ENCODE results near the gene QPRT.
"Not testable (repeated sequence)": the region's sequence is repeated elsewhere in the genome, so short reads cannot be mapped to it uniquely, and the experiment has no call there.

The QPRT gene

GRCh38 chr16:29663016-29663806, 15.8 kb upstream of the QPRT start, which contains the start of gene SPN:
Gene SPN (plus strand): TSS chr16:29663247. CDS start chr16:29663729, 482 bp downstream.
- no peak for DNase-seq

GRCh38 chr16:29663807-29664090, 15.2 kb upstream of the QPRT start:
- no peak for DNase-seq

GRCh38 chr16:29664091-29664921, 14.7 kb upstream of the QPRT start:
- no peak for DNase-seq

GRCh38 chr16:29665294-29666077, 13.5 kb upstream of the QPRT start:
- DNase-seq = no peak

GRCh38 chr16:29667322-29667610, 11.7 kb upstream of the QPRT start:
- DNase-seq = not testable (repeated sequence)

GRCh38 chr16:29667755-29668154, 11.2 kb upstream of the QPRT start:
- no peak for DNase-seq

- DNase-seq = no peak
Measured at GRCh38 chr16:29668267-29668666, 10.7 kb upstream of the QPRT start.

GRCh38 chr16:29673501-29673900, 5.5 kb upstream of the QPRT start:
- no peak for DNase-seq

- no peak for DNase-seq
Measured at GRCh38 chr16:29674188-29674587, 4.8 kb upstream of the QPRT start.

GRCh38 chr16:29675811-29676643, 3.0 kb upstream of the QPRT start:
- DNase-seq = no peak

GRCh38 chr16:29676989-29677785, 1.8 kb upstream of the QPRT start:
- DNase-seq = no peak

- DNase-seq = no peak
Measured at GRCh38 chr16:29680180-29680598, 1.2 kb downstream of the QPRT start.

- no peak for DNase-seq
Measured at GRCh38 chr16:29683543-29684090, 4.6 kb downstream of the QPRT start.

GRCh38 chr16:29684679-29685078, 5.7 kb downstream of the QPRT start:
- no peak for DNase-seq

GRCh38 chr16:29686740-29687332, 7.9 kb downstream of the QPRT start:
- DNase-seq = no peak

GRCh38 chr16:29687755-29688154, 8.8 kb downstream of the QPRT start:
- no peak for DNase-seq

- DNase-seq = no peak
Measured at GRCh38 chr16:29688172-29688571, 9.2 kb downstream of the QPRT start.

- not testable (repeated sequence) for DNase-seq
Measured at GRCh38 chr16:29689490-29690351, 10.7 kb downstream of the QPRT start.

GRCh38 chr16:29692606-29693005, 13.6 kb downstream of the QPRT start:
- not testable (repeated sequence) for DNase-seq

Data from NCI-H1436 (cell line).